Gastrocnemius medialis (tissue), 4 donors: ENCODE results near the gene DHDH.

Source experiments
- POLR2A ChIP-seq, 2 donors: fragments of 450-650 bp; IDR thresholded peaks; one replicate each; pipeline ENCODE4 v1.6.1; 2017; ENCODE audit warnings: antibody characterized with exemption in 2 of 2, mild to moderate bottlenecking in 2 of 2, moderate library complexity in 2 of 2
- TF ChIP-seq, protein P1 (sequence below), 5 experiments: fragments of 450-650 bp in 3 of 5; fragments of 200-600 bp in 2 of 5; sonication (generic) in 2 of 5; IDR thresholded peaks in 4 of 5; conservative IDR thresholded peaks in 1 of 5; 1 replicate in 4 of 5; 2 replicates in 1 of 5; pipeline ENCODE4 v1.5.1; 2016 to 2019; ENCODE audit warnings: antibody characterized with exemption in 5 of 5, mild to moderate bottlenecking in 3 of 5, moderate library complexity in 3 of 5

DNA sequence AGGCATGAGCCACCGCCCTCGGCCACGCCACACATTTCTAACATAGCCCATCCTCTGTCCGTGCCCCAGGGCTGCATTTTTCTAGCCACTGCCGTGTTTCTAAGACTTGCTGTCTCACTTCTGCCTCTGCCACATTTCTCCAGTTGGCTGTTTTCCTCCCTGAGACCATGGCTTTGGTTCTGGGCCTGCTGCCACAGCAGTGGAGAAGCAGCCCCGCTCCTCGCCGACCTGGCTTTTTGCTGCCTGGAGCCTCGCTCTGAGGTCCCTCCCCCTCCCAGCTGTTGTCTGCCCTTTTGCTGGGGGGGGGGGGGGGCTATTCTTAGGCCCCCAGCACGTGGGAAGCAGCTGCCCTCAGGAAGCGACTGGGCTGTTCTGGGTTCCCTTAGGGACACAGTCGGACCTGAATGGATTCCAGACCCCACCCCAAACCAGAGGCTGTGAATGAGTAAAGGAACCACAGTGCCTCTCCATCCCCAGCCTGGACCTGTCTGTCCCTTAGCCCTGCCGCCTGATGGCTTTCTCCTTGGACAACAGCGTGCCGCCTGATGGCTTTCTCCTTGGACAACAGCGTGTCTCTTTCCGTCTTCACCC is 56.3 kb downstream of the DHDH start:
- peak; percentile 78 to 93 for TF ChIP-seq POLR2A (IDR thresholded peaks at IDR 0.05)
- TF ChIP-seq, protein P1, sequence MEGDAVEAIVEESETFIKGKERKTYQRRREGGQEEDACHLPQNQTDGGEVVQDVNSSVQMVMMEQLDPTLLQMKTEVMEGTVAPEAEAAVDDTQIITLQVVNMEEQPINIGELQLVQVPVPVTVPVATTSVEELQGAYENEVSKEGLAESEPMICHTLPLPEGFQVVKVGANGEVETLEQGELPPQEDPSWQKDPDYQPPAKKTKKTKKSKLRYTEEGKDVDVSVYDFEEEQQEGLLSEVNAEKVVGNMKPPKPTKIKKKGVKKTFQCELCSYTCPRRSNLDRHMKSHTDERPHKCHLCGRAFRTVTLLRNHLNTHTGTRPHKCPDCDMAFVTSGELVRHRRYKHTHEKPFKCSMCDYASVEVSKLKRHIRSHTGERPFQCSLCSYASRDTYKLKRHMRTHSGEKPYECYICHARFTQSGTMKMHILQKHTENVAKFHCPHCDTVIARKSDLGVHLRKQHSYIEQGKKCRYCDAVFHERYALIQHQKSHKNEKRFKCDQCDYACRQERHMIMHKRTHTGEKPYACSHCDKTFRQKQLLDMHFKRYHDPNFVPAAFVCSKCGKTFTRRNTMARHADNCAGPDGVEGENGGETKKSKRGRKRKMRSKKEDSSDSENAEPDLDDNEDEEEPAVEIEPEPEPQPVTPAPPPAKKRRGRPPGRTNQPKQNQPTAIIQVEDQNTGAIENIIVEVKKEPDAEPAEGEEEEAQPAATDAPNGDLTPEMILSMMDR (IDR thresholded peaks at IDR 0.05 in 4 of 5, conservative IDR thresholded peaks at IDR 0.05 in 1 of 5) = no peak
